AG04450 (cell line): Measurements from ENCODE around the gene ABCB9. TPM values are rescaled to one million over a fixed set of nuclear protein-coding genes. Genes with fewer than 3 reads are reported as not detected.

Source experiments
- CTCF ChIA-PET: fragments of 300-600, 350-600 bp; formaldehyde crosslinking; extraction: SDS; loops from one replicate; lab custom pipeline; 2022; ENCODE audit warnings: antibody characterized with exemption, inconsistent platforms; lab: Charles Lee
- POLR2A ChIA-PET: fragments of 350-600 bp; formaldehyde crosslinking; extraction: SDS; loops from one replicate; lab custom pipeline; 2021; ENCODE audit warnings: antibody characterized with exemption, inconsistent platforms; lab: Yijun Ruan, JAX
- DNase-seq: peaks from one replicate; pipeline ENCODE4 v3.0.0-alpha.2; 2011; ENCODE audit warnings: low read depth, low spot score
- H3K27ac ChIP-seq: one replicate; pipeline ENCODE4 v1.5.1; 2012; ENCODE audit warnings: low read depth, low read length, control low read depth
- H3K27me3 ChIP-seq: one replicate; pipeline ENCODE4 v1.6.0; 2012; ENCODE audit warnings: low read length; ENCODE audit not compliant: control insufficient read depth, insufficient read depth
- H3K4me3 ChIP-seq: 2 replicates; pipeline ENCODE4 v1.5.1; 2011; ENCODE audit warnings: mild to moderate bottlenecking, low read depth, low read length, control low read depth
- H3K9me3 ChIP-seq: 2 replicates; pipeline ENCODE4 v1.5.1; 2012; ENCODE audit warnings: low read length; ENCODE audit not compliant: control insufficient read depth, insufficient read depth
- polyA plus RNA-seq: library from polyadenylated mRNA; depleted of rRNA; stranded (reverse); fragments of >200 nt; gene quantifications from 2 replicates; pipeline ENCODE4 v1.2.3, GENCODE V29; 2011
- TF ChIP-seq, protein P1 (sequence below): IDR thresholded peaks from 2 replicates; pipeline ENCODE4 v1.5.1; 2011; ENCODE audit warnings: low read depth, low read length, control low read depth, inconsistent platforms

The ABCB9 gene
- polyA plus RNA-seq, 1 experiment: 3.4 TPM

DNA sequence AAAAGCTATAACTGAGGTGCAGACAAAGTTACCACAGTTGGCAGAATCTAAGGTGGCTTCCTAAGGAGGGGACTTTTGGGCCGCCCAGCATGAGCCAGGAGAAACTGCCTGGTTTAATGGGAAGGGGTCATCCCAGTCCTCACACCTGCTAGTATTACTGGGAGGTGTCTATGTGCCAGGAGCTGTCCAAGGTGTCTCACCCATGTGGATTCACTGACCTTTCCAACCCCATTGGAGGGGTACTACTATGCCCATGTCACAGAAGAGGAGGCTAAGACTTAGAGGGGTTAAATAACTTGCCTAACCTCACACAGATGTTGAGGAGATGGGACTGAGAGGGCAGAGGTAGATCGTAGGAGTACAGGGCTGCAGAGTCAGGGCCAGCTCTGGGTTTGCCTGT, 10.2 kb downstream of the ABCB9 start:
- no peak for DNase-seq
- H3K4me3 ChIP-seq: no peak overlapping the region
- POLR2A ChIA-PET: no interaction called here
- TF ChIP-seq, protein P1, sequence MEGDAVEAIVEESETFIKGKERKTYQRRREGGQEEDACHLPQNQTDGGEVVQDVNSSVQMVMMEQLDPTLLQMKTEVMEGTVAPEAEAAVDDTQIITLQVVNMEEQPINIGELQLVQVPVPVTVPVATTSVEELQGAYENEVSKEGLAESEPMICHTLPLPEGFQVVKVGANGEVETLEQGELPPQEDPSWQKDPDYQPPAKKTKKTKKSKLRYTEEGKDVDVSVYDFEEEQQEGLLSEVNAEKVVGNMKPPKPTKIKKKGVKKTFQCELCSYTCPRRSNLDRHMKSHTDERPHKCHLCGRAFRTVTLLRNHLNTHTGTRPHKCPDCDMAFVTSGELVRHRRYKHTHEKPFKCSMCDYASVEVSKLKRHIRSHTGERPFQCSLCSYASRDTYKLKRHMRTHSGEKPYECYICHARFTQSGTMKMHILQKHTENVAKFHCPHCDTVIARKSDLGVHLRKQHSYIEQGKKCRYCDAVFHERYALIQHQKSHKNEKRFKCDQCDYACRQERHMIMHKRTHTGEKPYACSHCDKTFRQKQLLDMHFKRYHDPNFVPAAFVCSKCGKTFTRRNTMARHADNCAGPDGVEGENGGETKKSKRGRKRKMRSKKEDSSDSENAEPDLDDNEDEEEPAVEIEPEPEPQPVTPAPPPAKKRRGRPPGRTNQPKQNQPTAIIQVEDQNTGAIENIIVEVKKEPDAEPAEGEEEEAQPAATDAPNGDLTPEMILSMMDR: no peak
- no peaks in the 10 kb centered on the region for H3K9me3 ChIP-seq
- CTCF ChIA-PET: interaction anchor here (0.6 to 2.0 kb wide), 3 partner anchors 95 to 282 kb away, joined by 3 to 7 read pairs (median 5); no protein-coding TSS in a partner anchor
- no peak overlapping the region for H3K27ac ChIP-seq
- H3K27me3 ChIP-seq: no peaks in the 10 kb centered on the region

DNA sequence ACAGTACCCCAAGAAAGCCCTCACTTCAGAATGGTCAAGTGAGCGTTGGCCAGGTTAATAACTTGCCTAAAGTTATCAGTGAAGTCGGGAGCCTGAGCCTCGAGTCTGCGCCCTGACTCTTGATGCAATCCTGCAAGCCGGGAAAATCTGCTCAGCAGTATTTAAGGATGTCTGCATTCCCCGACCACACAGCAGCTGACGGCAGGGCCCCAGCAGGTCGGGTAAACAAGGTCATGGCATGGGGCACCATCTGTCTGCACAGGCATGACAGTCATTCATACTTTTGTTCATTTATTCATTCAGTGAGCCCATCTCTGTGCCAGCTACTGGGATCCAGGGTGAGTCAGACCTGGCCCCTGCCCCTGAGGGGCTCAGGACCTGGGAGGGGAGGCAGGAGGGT, 11.1 kb downstream of the ABCB9 start:
- no peak overlapping the region for H3K4me3 ChIP-seq
- TF ChIP-seq, protein P1: no peak
- no peaks in the 10 kb centered on the region for H3K9me3 ChIP-seq
- no peaks in the 10 kb centered on the region for H3K27me3 ChIP-seq
- no peak for DNase-seq
- CTCF ChIA-PET: interaction anchor here (0.5 to 8.6 kb wide), 4 partner anchors 94 to 762 kb away, joined by 4 to 75 read pairs (median 6); no protein-coding TSS in a partner anchor
- H3K27ac ChIP-seq: no peak overlapping the region
- POLR2A ChIA-PET: no interaction called here

DNA sequence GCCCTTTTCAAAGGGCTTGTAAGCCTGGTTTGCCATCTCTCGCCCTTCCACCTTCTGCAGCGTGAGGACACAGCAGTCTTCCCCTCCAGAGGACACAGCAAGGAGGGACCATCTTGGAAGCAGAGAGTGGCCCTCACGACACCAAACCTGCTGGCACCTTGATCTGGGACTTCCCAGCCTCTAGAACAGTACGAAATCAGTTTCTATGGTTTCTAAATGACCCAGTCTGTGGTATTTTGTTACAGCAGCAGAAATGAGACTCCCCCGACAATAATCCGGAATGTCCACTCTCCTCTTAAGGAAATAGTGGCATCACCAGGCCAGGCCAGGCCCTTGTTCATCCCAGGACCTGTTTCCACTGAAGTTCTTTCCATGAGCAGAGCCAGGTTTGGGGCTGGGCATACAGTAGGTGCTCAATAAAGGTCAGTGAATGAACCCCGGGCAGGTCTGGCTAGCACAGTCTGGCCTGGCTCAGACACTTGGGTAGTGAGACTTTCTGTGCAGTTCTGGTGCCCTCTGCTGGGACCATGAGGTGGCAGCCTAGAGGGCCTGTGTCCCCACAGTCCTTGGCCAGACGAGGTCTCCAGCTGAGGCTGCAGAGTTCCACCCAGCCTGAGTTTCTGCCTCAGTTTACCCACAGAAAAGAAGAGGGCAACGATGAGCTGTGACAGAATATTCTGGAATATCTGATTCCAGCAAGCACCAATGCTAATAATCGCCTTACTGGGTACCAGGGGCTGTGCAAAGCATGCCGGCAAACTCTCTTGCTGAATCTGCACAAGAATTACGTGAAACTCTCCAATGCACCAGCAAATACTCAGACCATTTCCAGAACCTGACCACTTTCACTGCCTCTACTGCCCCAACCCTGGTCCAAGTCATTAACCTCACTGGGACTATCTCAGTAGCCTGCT, 14.0 kb downstream of the ABCB9 start:
- CTCF ChIA-PET: interaction anchor here (0.6 to 8.6 kb wide), 26 partner anchors 13 to 286 kb away, joined by 3 to 75 read pairs (median 4); partner anchors contain the start of gene OGFOD2

DNA sequence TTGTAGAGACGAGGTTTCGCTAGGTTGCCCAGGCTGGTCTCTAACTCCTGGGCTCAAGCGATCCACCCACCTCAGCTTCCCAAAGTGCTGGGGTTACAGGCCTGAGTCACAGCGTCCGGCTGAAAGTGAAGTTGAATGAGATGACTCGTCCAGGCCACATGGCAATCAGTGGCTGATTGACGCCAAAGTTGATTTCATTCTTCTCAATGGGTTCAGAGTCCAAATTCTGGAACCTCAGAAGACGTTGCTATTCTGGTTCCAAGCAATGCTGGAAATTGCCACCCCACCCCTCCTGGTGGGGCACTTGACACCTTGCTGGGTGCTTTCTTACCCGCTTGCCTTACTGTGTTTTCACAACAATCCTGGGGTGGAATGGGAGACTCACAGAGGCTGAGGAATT, 14.9 kb downstream of the ABCB9 start:
- Histone ChIP-seq H3K9me3 (no peaks in the 10 kb centered on the region), H3K27ac (no peak overlapping the region), H3K27me3 (no peaks in the 10 kb centered on the region), H3K4me3 (no peak overlapping the region)
- POLR2A ChIA-PET: interaction anchor here (0.5 to 0.9 kb wide), 3 partner anchors 9 to 293 kb away, joined by 3 to 9 read pairs (median 3); no protein-coding TSS in a partner anchor
- DNase-seq: no peak
- CTCF ChIA-PET: interaction anchor here (0.6 to 8.6 kb wide), 7 partner anchors 24 to 287 kb away, joined by 3 to 75 read pairs (median 5); no protein-coding TSS in a partner anchor
- TF ChIP-seq, protein P1: no peak

More for the DNA sequence above, 14.0 kb downstream of the ABCB9 start:
- TF ChIP-seq, protein P1: peak; percentile 87
- no peak for DNase-seq
- no peak overlapping the region for H3K4me3 ChIP-seq
- POLR2A ChIA-PET: interaction anchor here (0.5 kb wide), 1 partner anchor 292 kb away, joined by 3 read pairs; no protein-coding TSS in a partner anchor
- H3K27me3 ChIP-seq: no peaks in the 10 kb centered on the region
- no peaks in the 10 kb centered on the region for H3K9me3 ChIP-seq
- H3K27ac ChIP-seq: no peak overlapping the region
